HL-60 (cell line): ENCODE data around the gene EDEM2.
"Not testable (repeated sequence)": the region's sequence is repeated elsewhere in the genome, so short reads cannot be mapped to it uniquely, and the experiment has no call there.

Experiments
- DNase-seq, 2 experiments: peaks; one replicate each; pipeline ENCODE4 v3.0.0-alpha.2; 2010 to 2020; ENCODE audit warnings: low read depth in 1 of 2, low spot score in 1 of 2
- H3K27ac ChIP-seq: fragments of 250-450 bp; sonication (Bioruptor Pico); replicated peaks from 2 replicates; pipeline ENCODE4 v1.5.1; 2020; ENCODE audit warnings: mild to moderate bottlenecking, moderate library complexity
- H3K27me3 ChIP-seq: fragments of 250-450 bp; sonication (Bioruptor Pico); 2 replicates; pipeline ENCODE4 v1.5.1; 2021; ENCODE audit warnings: mild to moderate bottlenecking, moderate library complexity; ENCODE audit not compliant: insufficient read depth, poor library complexity, severe bottlenecking
- H3K4me3 ChIP-seq: replicated peaks from 2 replicates; pipeline ENCODE4 v1.5.1; 2011; ENCODE audit warnings: mild to moderate bottlenecking, control low read depth, low read length; ENCODE audit not compliant: insufficient read depth
- CTCF ChIP-seq: IDR thresholded peaks from one replicate; pipeline ENCODE4 v1.5.1; 2011; ENCODE audit warnings: low read length, control low read depth, inconsistent platforms; ENCODE audit not compliant: insufficient read depth
- GABPA ChIP-seq: IDR thresholded peaks from 2 replicates; pipeline ENCODE4 v1.6.1; 2012; ENCODE audit warnings: low read depth
- POLR2AphosphoS5 ChIP-seq: IDR thresholded peaks from 2 replicates; pipeline ENCODE4 v1.6.1; 2012; ENCODE audit warnings: low read depth
- REST ChIP-seq: IDR thresholded peaks from 2 replicates; pipeline ENCODE4 v1.6.1; 2012; ENCODE audit warnings: low read depth; ENCODE audit not compliant: insufficient replicate concordance
- SPI1 ChIP-seq: IDR thresholded peaks from 2 replicates; pipeline ENCODE4 v1.6.1; 2012; ENCODE audit warnings: low read depth, mild to moderate bottlenecking, borderline replicate concordance

Gene EDEM2

GRCh38 chr20:35172434-35172806 lies 25.3 kb upstream of the EDEM2 start:
- no peak for DNase-seq
- TF ChIP-seq SPI1: no peak; the same call in 1 of the 2 replicates
- no peak for TF ChIP-seq REST
- no peak for TF ChIP-seq GABPA
- no peak for TF ChIP-seq POLR2AphosphoS5
- TF ChIP-seq CTCF: no peak
- Histone ChIP-seq H3K4me3 (peak overlapping the region; percentile 45), H3K27ac (no peak overlapping the region), H3K27me3 (no peaks in the 10 kb centered on the region)

- Histone ChIP-seq H3K4me3 (peak within 1 kb of the TSS; percentile 45), H3K27ac (no peak within 1 kb of the TSS)
- peak; percentile 58 to 84 for DNase-seq
These were observed 24.8 kb upstream of the EDEM2 start, which contains the start of gene PROCR for GRCh38 chr20:35171753-35172433. TSS of gene PROCR (plus strand) at chr20:35172072. CDS start at chr20:35172155, 83 bp downstream.

DNA sequence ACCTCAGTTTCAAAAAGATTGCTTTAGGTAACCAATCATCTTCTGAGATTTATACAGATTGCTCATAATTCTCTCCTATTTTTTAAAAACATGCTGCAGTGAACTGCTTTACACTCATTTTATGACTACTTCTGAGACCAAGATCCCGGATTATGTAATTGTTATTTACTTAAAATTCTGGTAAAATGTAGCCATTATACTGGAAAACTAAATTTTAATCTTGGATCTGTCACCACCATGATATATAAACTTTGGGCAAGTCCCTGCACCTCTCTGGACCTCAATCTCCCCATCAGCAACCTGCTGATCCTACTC lies 24.3 kb upstream of the EDEM2 start:
- H3K27ac ChIP-seq: no peak overlapping the region
- no peaks in the 10 kb centered on the region for H3K27me3 ChIP-seq
- no peak for DNase-seq
- no peak for TF ChIP-seq REST
- no peak for TF ChIP-seq POLR2AphosphoS5
- TF ChIP-seq CTCF: no peak
- peak overlapping the region; percentile 45 for H3K4me3 ChIP-seq

More at GRCh38 chr20:35171753-35172433, 24.8 kb upstream of the EDEM2 start, which contains the start of gene PROCR:
- H3K27me3 ChIP-seq: no peaks in the 10 kb centered on the region
- TF ChIP-seq REST: no peak
- no peak for TF ChIP-seq POLR2AphosphoS5
- peak; percentile 80 for TF ChIP-seq SPI1

GRCh38 chr20:35168701-35169409 lies 21.7 kb upstream of the EDEM2 start:
- DNase-seq, H3K27me3 ChIP-seq, H3K4me3 ChIP-seq, H3K27ac ChIP-seq: not testable (repeated sequence)
